GM12873 (cell line): ENCODE results near the gene PNLDC1.

Experiments used
- CTCF ChIP-seq: IDR thresholded peaks from 2 replicates; pipeline ENCODE4 v1.5.1; 2012; ENCODE audit warnings: low read depth, mild to moderate bottlenecking, moderate library complexity, low read length, control low read depth; ENCODE audit not compliant: insufficient read depth; ENCODE audit errors: missing control alignments

PNLDC1 gene

GRCh38 chr6:159758031-159759001 is 41.8 kb upstream of the PNLDC1 start:
- TF ChIP-seq CTCF: peak; percentile 24

DNA sequence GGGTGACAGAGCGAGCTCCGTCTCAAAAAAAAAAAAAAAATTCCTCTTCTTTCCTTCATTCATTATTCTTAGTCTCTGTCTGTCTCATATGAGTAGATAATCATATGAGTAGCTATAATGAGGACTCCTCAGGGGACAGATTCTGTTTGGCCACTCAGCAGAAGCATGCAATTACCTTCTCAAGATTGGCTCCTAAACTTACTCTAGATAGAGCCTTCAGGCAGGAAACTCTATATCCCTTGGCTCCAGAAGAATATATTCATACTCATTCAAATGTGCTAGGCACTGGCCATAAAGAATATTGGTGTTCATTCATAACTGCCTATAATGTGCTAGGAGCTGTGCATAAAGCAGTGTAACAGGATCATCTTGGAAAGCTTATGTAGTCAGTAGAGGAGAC is 40.4 kb upstream of the PNLDC1 start:
- TF ChIP-seq CTCF: no peak

DNA sequence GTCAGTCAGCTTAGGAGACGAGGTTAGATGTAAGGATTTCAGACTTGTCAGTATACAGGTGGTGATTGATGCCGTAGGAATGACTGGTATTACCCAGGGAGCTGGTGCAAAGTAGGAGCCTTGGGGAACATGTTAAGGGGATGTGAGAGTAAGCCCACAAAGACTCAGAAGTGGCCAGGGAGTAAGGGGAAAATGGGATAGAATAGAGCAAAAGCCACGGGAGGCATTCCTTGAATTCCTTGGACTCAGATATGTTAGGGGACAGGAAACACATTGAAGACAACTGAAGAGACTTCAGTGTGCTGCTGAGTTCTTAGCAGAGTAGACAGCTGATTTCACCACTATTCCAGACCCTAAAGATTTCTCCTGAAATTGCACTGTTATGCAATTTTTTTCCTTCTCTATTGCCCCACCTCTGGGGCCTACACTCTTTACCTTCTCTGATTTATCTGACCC is 39.4 kb upstream of the PNLDC1 start:
- no peak for TF ChIP-seq CTCF

- no peak for TF ChIP-seq CTCF
Measured at GRCh38 chr6:159761129-159761872, 38.8 kb upstream of the PNLDC1 start.

DNA sequence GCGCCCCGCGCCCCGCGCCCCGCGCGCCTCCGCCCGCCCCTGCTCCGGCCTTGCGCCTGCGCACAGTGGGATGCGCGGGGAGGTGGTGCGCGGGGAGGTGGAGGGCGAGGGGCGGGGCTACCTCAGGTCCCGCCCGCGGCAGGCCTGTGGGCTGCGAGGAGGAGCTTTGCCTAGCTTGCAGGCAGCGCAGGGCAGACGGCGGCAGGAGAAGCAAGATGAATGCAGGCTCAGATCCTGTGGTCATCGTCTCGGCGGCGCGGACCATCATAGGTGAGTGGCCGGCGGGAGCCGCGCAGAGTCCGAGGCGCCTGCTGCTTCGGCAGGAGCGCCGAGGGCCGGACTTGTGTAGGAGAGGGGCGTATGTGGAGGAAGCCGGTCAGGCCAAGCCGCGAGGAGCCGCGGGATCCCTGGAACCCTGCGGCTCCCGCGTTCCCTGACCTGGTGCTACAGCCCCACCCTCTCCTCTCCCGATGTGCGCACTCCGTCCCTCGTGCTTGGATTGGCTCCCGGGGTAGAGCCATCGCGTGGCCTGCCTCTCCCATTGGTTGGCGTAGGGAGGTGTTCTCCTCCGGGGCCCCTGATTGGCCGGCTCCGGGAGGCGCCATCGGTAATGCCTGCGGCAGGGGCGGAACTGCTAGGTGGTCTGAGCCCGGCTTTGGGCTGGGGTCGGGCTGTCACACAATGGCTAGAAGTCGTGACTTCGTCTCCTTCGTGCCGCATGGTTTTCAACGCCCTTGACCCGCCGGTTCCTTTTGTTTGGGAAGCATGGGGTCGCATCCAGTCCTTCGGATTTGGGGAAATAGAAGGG is 38.0 kb upstream of the PNLDC1 start, which contains the start of gene ACAT2:
Gene ACAT2 (plus strand): TSS at position 173 of the 808 bp plus-strand sequence. CDS start 43 bp downstream, at position 216.
- TF ChIP-seq CTCF: no peak

GRCh38 chr6:159762681-159763293 is 37.3 kb upstream of the PNLDC1 start:
- TF ChIP-seq CTCF: no peak
